ENCODE results near the gene EIF2B5.
A peak's percentile ranks its signal among the peaks of the same experiment; 100 is the strongest.

The EIF2B5 gene

GRCh38 chr3:184186184-184186901 lies 51.2 kb downstream of the EIF2B5 start, which contains the start of gene ABCF3:
Gene ABCF3 (plus strand): TSS chr3:184186199. CDS start chr3:184186208, 9 bp downstream.
- H3K27me3 ChIP-seq (ENCODE audit: insufficient read depth, low read length), result no peaks in the 10 kb centered on the region
- H3K36me3 ChIP-seq (ENCODE audit: insufficient read depth, low read depth, low read length), result peaks cover 78% of the 10 kb centered on the region

GRCh38 chr3:184186902-184187207 lies 51.7 kb downstream of the EIF2B5 start:
- H3K4me1 ChIP-seq (ENCODE audit: insufficient read depth, low read length), result peaks cover 12% of the 10 kb centered on the region; the same call in 1 of the 2 replicates
- H3K9me3 ChIP-seq (ENCODE audit: insufficient read depth, low read depth, low read length), result no peaks in the 10 kb centered on the region
- no peaks in the 10 kb centered on the region for H3K27me3 ChIP-seq (ENCODE audit: insufficient read depth, low read length)
- peak overlapping the region; percentile 94 for H3K9ac ChIP-seq (ENCODE audit: low read depth, low read length)
- no peak overlapping the region for H3K27ac ChIP-seq (ENCODE audit: low read length)
- H3K4me3 ChIP-seq (ENCODE audit: low read length), result peak overlapping the region; percentile 100
- H3K36me3 ChIP-seq (ENCODE audit: insufficient read depth, low read depth, low read length), result peaks cover 77% of the 10 kb centered on the region

More at GRCh38 chr3:184186184-184186901, 51.2 kb downstream of the EIF2B5 start, which contains the start of gene ABCF3:
- Histone ChIP-seq H3K9ac (ENCODE audit: low read depth, low read length) (peak within 1 kb of the TSS; percentile 94), H3K9me3 (ENCODE audit: insufficient read depth, low read depth, low read length) (no peaks in the 10 kb centered on the region), H3K4me3 (ENCODE audit: low read length) (peak within 1 kb of the TSS; percentile 100), H3K4me1 (ENCODE audit: insufficient read depth, low read length) (peaks cover 12% of the 10 kb centered on the region; the same call in 1 of the 2 replicates), H3K27ac (ENCODE audit: low read length) (peak within 1 kb of the TSS; percentile 97)

- no peak overlapping the region for H3K27ac ChIP-seq (ENCODE audit: low read length)
- no peak overlapping the region for H3K9ac ChIP-seq (ENCODE audit: low read depth, low read length)
- H3K4me1 ChIP-seq (ENCODE audit: insufficient read depth, low read length), result peaks cover 12% of the 10 kb centered on the region; the same call in 1 of the 2 replicates
- H3K4me3 ChIP-seq (ENCODE audit: low read length), result no peak overlapping the region
- H3K36me3 ChIP-seq (ENCODE audit: insufficient read depth, low read depth, low read length), result peaks cover 77% of the 10 kb centered on the region
- H3K9me3 ChIP-seq (ENCODE audit: insufficient read depth, low read depth, low read length), result no peaks in the 10 kb centered on the region
- no peaks in the 10 kb centered on the region for H3K27me3 ChIP-seq (ENCODE audit: insufficient read depth, low read length)
Observed at GRCh38 chr3:184188080-184188479, 52.9 kb downstream of the EIF2B5 start.

GRCh38 chr3:184189421-184189820 lies 54.3 kb downstream of the EIF2B5 start:
- Histone ChIP-seq H3K9me3 (ENCODE audit: insufficient read depth, low read depth, low read length) (no peaks in the 10 kb centered on the region), H3K27me3 (ENCODE audit: insufficient read depth, low read length) (no peaks in the 10 kb centered on the region), H3K9ac (ENCODE audit: low read depth, low read length) (no peak overlapping the region), H3K4me1 (ENCODE audit: insufficient read depth, low read length) (peaks cover 12% of the 10 kb centered on the region; the same call in 1 of the 2 replicates), H3K36me3 (ENCODE audit: insufficient read depth, low read depth, low read length) (peaks cover 77% of the 10 kb centered on the region), H3K4me3 (ENCODE audit: low read length) (no peak overlapping the region), H3K27ac (ENCODE audit: low read length) (no peak overlapping the region)

- H3K27me3 ChIP-seq (ENCODE audit: insufficient read depth, low read length), result no peaks in the 10 kb centered on the region
- no peaks in the 10 kb centered on the region for H3K4me1 ChIP-seq (ENCODE audit: insufficient read depth, low read length)
- no peaks in the 10 kb centered on the region for H3K9me3 ChIP-seq (ENCODE audit: insufficient read depth, low read depth, low read length)
- H3K36me3 ChIP-seq (ENCODE audit: insufficient read depth, low read depth, low read length), result peaks cover 79% of the 10 kb centered on the region
- no peak overlapping the region for H3K27ac ChIP-seq (ENCODE audit: low read length)
- H3K9ac ChIP-seq (ENCODE audit: low read depth, low read length), result no peak overlapping the region
- no peak overlapping the region for H3K4me3 ChIP-seq (ENCODE audit: low read length)
Observed at GRCh38 chr3:184192889-184193288, 57.7 kb downstream of the EIF2B5 start.

GRCh38 chr3:184193991-184194539 lies 58.9 kb downstream of the EIF2B5 start:
- H3K27ac ChIP-seq (ENCODE audit: low read length), result no peak overlapping the region
- no peak overlapping the region for H3K4me3 ChIP-seq (ENCODE audit: low read length)
- peaks cover 67% of the 10 kb centered on the region for H3K36me3 ChIP-seq (ENCODE audit: insufficient read depth, low read depth, low read length)
- H3K27me3 ChIP-seq (ENCODE audit: insufficient read depth, low read length), result no peaks in the 10 kb centered on the region
- H3K9ac ChIP-seq (ENCODE audit: low read depth, low read length), result no peak overlapping the region
- no peaks in the 10 kb centered on the region for H3K4me1 ChIP-seq (ENCODE audit: insufficient read depth, low read length)
- H3K9me3 ChIP-seq (ENCODE audit: insufficient read depth, low read depth, low read length), result no peaks in the 10 kb centered on the region
